GM18505 (cell line): Measurements from ENCODE around the gene GLIS1.

ENCODE experiments used
- ATAC-seq: cut with Tn5 transposase; IDR thresholded peaks from one replicate; pipeline ENCODE4 v1.9.1; 2021; ENCODE audit not compliant: unreplicated experiment
- POLR2A ChIP-seq: IDR thresholded peaks from 4 replicates; pipeline ENCODE4 v1.6.1; 2011; ENCODE audit warnings: borderline replicate concordance; ENCODE audit not compliant: insufficient read depth, insufficient read length; ENCODE audit errors: extremely low read depth

GLIS1 gene

DNA sequence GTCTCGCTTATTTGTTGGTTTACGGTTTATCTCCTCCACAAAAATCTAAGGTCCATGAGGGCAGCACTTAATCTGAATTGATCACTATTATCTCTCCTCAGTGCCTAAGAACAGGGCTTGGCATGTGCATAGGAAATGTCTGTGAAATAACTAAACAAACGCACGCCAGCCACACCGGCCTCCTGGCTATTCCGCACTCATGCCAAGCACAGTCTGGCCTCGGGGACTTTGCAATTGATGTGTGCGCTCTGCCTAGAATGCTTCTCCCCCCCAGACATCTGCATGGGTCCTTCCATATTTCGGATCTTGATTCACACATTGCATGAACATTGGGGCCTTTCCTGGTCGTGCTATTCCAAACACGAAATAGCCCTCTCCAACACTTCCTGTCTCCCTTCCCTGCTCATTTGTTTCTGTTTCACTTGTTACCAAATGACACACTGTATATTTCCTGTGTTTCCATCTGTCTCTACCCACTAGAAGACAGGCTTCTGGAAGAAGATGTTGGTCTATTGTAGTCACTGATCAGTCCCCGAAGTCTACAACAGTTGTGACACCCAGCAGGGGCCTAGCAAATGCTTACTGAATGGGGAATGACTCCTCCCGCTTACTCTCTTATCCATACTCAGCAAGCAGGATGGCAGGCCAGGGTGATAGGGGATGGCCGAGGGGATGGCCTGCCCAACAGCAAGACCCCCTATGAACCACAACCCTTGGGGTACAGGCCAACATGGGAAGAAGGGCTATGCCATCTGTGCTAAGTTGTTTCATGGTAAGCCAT, 93.9 kb downstream of the GLIS1 start:
- no peak for ATAC-seq
- TF ChIP-seq POLR2A, result no peak

DNA sequence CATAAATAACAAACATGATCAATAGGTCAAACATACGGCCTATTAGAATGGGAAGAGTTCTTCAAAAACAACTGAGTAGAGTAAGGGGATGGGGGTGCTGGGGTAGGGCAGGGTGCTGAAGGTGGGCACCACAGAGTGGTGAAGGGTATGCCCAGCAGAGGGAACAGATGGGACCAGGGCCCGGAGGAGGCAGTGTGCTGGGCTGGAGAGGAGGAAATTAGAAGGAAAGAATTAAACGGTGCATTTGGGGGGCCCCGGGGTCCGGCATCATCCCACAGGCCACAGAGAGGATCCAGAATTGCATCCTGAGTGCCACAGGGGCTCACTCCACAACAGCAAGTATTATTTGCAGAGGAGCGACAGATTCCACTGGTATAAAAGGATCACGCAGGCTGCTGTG, 94.5 kb downstream of the GLIS1 start:
- ATAC-seq, result no peak
- TF ChIP-seq POLR2A, result no peak

DNA sequence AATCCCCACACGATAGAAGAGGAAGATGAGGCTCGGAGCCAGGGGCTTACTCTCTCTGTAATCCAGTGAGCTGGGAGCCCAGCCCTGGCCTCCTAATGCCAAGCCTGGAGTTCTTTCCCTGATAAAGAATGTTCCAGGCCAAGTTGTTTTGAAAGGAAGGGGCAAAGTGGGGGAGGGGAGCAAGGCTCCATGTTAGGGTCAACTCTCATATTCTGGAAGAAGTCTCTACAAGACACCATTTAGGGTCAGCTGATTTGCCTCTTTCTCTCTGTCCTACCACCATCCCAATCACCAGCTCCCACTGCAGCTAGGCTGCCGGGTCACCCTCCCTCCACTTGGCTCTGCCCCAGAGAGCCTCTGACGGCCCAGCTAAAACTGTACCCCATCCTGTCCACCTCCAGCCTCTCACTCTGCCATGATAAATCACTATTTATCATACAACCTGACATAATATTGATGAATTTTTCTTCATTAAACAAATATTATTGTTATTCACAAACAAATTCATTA, 95.0 kb downstream of the GLIS1 start:
- no peak for TF ChIP-seq POLR2A

DNA sequence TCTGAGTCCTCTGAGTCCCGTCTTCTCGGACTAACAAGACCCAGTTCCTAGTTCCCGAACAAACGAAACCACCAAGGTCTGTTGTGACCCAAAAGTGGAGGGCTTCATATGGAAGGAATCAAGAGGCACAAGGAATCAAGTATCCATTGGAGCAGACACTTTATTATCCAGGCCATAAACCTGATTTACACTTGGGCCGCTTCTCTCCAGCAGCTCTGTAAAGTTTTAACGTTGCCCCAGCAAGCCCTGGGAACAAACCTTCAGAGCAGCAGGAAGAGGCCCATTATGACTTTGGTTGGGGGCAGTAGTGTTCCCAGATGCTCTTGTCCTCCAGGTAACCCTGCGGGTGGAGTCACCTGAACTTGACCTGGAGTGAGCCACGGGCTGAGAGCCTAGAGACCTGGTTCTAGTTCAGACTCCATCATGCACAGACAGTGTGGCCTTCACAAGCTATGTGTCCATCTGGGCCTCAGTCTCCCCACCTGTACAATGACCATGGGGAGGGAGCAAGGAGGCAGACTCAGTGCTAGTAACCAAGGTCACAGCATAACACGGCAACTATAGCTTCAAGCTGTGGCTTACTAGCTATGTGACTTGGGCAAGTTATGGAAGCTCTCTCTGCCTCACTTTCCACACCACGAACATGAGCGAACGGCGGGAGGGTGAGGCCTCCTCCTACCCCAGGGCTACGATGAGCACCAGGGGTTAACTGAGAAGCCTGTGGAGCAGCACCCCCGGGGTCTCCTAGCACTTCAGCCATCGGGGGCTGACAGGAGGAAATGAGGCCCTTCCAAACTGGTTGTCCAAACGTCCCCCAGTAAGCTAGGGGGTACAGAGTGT, 95.7 kb downstream of the GLIS1 start:
- no peak for ATAC-seq
- no peak for TF ChIP-seq POLR2A

More for the DNA sequence above, 95.0 kb downstream of the GLIS1 start:
- ATAC-seq, result no peak

DNA sequence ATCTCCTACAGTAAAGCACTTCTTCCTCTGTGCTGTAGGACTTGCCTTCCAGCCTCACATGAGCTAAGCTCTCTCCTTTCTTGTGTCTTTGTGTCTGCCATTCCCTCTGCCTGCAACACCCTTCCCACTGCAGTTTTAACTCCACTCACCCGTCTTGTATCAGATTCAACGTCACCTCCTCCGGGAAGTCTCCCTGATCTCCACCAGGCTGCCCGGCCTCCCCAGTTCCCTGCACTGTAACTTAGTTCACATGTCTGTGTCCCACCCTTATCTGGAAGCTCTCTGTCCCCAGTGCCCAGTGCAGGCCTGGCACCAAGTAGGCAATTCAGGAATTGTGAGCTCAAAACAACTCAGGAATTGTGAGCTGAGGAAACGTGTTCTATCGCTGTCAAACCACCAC, 96.4 kb downstream of the GLIS1 start:
- no peak for ATAC-seq
- no peak for TF ChIP-seq POLR2A

DNA sequence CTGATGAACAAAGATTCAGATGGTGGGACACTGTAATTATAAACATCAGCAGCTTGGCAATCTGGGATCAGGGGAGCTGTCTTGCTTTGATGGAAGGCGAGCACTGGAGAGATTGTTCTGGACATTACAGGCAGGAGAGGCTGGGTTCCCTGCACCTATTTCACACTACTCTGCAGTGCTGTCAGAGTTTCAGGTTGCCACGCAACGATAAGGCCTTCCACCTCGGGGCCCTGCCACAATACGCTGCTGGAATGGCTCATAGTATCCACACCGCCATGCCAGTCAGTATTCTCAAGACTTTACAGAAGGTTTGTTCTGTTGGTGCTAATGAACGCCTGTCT, 96.8 kb downstream of the GLIS1 start:
- ATAC-seq, result no peak
- TF ChIP-seq POLR2A, result no peak

DNA sequence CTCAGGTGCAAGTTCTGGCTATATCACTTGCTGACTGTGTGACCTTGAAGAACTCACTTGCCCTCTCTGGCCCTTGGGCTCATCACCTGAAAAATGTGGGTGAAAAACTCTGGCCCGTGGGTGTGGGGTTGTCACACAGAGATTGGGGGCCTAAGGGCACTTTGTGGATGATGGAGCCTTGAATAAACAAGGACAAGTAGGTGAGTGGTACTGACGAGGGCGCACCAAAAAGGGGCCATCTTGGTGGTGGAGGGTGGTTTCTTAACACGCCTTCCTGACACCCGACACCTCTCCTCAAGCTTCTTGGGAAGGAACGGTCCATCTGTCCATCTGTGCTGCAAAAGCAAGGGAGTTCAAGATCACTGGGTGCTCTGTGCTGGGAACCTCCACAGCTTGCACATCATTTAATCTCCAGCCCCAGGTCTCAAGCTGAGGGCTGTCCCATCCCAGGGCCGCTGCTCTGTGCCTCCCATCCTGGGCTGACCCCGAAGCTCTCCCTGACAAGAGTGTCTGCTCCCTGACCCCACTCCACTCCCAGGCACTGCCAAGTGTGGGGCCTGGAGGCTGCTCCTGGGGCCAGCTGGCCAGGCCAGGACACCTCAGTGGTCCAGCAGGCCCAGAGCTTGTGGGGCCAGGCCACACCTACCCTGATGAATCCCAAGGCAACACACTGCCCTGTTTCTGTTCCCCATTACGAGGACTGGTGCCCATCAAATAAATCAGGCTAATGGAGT, 97.3 kb downstream of the GLIS1 start:
- ATAC-seq, result no peak
- TF ChIP-seq POLR2A, result no peak

DNA sequence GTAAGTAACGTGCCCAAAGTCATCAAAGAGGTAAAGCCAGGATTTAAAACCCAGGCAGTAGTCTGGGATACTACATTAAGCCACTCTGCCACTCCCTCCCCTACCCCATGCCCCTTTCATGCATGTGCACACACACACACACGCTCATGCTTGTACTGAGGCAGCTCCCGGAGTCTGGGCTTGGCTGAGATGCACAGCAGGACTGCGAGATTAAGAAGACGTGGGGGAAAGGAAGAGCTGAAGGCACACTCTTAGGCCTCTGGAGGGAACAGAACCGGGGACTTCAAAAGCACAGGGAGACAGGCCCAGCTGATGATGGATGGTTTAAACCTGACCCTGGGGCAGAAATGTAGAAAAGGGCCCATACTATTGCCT, 98.3 kb downstream of the GLIS1 start:
- TF ChIP-seq POLR2A, result no peak
- no peak for ATAC-seq

DNA sequence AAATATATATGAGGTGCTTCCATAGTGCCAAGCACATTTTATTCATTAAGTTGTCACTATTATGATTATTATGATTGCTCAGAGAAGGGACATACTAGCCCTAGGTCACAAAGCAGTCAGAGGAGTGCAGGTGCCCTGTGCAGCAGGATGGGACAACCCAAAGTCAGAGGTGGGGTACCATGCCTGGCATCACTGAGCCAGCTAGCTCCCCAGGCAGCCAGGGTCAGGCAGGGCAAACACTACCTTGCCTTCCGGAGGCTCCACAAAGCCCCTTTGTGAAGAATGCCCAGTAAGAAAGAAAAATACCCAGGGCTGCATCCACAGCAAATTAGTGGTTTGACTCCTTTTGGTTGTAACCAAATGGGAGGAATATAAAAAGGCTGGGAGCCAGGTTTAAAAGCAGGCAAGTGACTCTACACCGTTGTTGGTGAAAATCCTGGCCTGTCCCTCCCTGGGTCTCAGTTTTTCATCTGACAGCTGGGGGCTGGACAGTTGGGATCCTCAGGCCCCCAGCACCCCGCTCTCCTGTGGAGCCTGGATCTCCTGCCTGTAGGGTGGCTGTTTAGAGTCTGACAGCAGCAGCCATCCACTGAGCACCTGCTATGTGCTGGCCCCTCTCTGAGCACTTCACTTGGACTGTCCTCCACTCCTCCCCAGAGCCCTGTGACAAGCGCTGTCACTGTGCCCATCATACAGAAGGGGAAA, 98.8 kb downstream of the GLIS1 start:
- TF ChIP-seq POLR2A, result no peak
- no peak for ATAC-seq

DNA sequence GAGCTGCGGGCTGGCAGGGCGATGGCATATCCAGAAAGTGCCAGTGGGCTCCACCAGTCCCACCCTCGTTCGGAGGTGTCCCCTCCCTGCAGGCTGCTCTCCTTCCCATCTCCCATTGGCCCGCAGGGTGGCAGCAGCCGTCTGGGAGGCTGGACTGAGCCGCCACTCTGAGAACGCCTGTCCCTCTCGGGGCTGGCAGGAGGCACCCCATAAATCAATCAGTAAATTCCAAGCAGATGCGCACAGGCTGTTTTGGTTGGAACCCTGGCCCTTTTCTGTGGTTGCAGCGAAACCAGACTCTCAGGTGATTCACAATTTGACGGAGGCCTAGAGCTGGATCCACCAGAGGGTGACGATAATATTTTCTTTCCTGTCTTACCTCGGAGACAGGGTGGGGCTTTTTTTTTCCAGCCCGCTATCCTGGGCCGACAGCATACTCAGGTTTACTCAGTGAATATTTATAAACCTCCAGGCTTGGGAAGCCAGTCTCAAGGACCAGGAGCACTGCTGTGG, 99.7 kb downstream of the GLIS1 start:
- no peak for TF ChIP-seq POLR2A
- ATAC-seq, result no peak

DNA sequence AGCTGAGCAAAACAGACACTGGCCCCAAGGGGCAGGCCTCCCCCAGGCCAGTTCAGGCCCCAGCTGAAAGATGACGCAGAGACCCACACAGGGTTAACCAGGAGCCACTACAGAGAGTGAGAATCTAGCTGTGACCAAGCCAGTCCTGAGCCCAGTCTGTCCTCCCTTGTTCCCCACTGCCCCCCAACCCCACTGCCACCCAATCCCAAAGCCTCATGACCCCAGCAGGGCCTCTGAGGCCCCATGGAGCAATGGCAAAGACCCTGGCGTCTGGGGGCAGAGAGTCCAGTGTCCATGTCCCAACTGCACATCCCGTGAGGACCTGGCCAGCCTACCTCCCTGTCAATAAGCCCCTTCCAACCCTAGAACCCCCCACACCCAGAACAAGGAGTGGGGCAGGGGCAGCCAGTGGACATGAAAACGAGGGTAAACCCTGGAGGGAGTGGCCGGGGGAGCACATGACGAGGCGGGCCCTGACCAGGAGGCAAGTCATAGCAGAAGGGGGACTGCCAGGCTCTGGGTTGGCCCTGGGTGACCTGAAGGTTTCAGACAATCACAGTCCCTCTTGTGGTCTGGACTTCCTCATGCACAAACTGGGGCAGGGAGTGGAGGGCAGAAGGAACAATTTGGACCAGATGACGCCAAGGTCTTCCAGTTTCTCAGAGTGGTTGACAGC, 100.5 kb downstream of the GLIS1 start:
- ATAC-seq, result no peak
- TF ChIP-seq POLR2A, result no peak

DNA sequence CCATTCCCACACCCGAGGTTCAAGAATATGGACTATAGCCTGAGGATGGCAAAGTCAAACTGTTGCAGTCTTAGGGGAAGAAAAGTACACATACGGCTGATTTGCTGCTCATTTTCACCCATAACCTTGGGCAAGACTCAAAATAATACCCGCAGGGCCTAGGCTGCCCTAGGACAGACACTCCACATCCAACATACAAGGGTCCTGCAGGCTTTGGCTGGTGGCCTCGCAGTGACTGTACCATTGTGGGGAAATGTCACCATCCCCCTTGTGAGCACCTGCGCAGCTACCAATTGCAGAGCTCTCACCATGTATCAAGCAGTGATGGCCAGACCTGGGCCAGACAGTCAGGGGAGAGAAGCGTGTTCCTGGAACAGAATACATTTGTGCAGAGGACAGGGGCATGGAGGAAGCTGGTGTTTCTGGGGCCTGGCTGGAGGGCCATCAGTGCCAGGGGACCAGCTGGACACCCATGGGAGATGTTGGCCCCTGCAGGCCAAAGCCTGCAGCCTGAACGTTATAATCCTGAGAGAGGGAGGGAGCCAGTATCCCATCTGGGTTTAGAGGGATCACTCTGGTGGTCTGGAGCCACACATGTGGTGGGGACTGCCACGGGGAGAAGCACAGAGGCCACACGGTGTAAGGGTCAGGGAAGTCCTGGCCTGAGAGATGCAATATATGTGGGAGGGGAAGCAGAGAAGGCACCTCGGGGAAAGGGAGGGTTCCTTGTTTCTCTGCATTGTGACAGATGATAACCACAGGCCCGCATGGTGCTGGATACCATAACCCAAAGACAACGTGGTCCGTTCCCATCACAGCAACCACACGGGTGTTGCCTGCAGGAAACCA, 101.2 kb downstream of the GLIS1 start:
- TF ChIP-seq POLR2A, result no peak
- no peak for ATAC-seq

DNA sequence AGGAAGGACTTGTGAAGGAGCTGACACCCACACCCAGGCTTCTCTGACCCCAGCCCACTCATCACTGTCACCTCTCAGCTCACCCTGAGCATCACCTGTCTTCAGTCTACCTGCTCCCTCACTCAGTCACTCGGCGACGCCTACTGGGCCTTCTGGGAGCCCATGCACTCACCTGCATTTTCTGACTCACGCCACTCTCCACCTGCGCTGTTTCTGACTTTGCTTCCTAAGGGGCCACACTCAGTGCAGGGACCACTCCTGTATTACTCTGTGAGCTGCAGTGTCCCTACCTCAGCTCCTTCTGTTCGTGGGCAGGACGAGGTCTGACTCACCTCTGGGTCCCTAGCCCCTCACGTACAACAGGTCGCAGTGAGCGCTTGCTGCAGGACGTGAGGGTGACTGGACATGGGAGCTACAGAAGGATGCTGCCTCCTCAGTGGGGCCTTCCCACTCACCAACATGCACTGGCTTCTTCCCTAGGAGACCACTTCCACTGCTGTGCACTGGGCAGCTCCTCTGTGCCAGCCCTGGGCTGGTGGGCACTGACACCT, 102.3 kb downstream of the GLIS1 start:
- TF ChIP-seq POLR2A, result no peak
- no peak for ATAC-seq
